ENCODE data around the gene CMIP. TPM values are rescaled to one million over a fixed set of nuclear protein-coding genes. Genes with fewer than 3 reads are reported as not detected.

Gene CMIP
- total RNA-seq, 1 experiment from 2014 or later, result 4.9 TPM

DNA sequence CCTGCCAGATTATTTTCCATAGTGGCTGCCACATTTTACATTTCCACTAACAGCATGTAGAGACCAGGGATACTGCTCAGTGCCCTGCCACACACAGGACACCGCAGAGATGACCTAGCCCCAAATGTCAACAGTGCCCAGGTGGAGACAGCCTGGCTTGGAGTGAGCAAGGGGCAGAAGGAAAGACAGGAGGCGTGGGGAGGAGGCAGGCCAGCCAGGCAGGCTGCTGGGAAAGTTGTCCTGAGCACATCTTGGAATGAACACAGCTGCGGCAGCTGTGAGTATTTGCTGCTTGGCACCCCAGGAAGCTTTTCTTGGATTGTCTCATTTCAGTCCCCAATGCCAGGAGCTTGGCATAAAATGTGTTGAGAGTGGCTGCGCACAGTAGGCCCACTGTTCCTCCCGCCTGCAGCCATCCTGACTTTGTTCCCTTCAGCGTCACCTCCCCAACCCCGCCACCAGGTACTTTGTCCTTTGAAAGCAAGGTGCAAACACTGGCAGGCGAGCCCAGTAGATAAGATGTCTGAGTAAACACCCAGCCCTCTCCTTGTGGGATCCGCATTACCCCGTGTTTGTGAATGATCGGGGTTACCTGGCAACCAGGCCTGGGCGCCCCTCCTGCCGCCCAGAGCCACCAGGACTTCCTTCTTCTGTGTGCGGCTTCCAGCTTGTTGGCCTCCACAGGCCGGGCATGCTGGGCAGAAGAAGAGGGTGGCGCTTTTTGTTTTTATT, 114.0 kb downstream of the CMIP start:
- no peak for DNase-seq (ENCODE audit: extremely low read depth, low read depth)

- DNase-seq (ENCODE audit: extremely low read depth, low read depth), result no peak
These were observed 116.5 kb downstream of the CMIP start for GRCh38 chr16:81560979-81561657.

- DNase-seq (ENCODE audit: extremely low read depth, low read depth), result no peak
These were observed 117.7 kb downstream of the CMIP start for GRCh38 chr16:81562174-81562849.

DNA sequence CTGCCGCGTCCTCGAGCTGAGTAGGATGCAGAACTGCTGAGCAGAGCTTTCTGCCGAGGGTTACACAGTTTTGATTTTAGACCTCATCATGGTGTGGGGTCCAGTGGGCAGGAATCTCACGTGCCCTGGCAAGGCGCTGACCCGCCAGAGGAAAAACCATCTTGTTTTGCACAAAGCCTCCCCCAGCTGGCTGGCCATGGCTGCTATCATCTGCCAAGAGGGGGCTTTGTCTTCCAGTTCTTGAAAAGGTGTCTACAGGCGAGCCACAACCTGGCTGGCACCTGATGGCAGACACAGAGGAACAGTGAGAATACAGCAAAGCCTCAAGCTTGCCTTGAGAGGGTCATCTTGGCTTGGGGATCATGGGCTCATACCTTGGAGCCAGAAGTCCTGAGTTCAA, 118.3 kb downstream of the CMIP start:
- no peak for DNase-seq (ENCODE audit: extremely low read depth, low read depth)

GRCh38 chr16:81564421-81564911, 119.9 kb downstream of the CMIP start:
- DNase-seq (ENCODE audit: extremely low read depth, low read depth), result no peak

DNA sequence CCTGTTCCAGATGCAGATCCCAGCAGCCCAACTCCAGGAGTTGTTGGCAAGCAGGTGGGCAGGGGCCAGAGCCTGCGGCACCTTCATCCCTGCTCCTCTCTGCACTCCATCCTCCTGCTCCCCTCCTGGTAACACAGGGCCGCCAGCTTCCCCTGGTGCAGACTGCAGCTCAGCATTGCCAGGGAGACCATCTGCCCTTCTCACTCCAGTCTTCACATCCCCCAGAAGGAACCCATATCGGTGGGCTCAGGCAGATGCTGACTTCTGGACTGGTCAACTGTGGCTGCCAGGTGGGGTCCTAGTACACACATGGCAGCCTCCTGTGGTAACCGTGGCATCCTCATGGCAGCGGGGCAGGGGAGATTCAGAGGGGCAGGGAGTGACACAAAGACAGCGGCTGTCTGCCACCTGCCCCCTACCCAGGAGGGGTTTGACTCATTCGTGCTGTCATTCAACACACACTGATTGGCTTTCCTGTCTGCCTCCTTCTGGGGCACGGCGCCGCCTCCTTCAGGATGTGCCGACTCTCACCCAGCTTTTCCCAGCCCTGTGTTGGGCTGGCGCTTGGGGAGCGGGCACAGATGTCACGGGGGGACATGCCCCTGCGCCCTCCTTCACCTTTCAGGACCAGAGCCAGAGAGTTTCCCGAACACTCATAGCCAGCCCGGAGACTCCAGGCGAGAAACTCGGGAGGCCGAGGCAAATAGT, 120.9 kb downstream of the CMIP start:
- DNase-seq (ENCODE audit: extremely low read depth, low read depth), result no peak

DNA sequence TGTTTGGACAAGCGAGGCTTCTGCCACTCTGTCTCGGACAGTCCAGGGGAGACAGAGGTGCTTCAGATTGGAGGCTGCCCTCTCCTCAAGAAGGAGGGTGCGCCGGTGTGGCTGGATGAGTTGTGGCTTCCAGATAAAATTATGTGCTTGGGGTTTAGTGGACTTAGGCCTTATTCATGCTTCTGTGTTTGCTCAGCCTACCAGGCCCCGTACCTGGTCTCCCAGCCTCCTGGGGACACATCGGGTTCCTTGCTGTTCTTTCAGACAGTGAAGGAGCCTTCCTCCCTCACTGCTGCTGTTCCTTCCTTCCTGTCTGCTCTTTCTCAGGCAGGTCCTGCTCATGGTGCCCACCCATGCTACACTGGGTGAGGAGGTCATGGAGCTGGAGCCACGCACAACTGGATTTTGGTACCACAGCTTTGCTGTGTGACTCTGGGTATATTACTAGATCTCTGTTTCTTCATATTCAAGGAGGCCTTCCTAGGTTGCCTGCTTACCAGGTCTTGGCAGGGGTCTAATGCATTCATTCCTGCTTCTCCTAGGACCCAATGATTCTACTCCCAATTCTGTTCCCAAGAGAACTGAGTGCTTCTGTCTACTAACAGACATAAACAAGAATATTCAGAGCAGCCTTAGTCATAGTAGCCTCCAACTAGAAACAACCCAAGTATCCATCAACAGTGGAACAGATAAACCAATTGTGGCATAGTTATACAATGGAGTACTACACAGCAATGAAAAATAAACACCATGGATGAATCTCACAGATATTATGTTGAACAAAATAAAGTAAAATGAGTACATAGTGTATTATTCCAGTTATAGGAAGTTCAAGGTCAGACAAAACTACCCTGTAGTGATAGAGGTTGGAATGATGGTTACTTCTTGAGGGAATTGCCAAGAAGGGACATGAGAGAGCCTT, 121.7 kb downstream of the CMIP start:
- no peak for DNase-seq (ENCODE audit: extremely low read depth, low read depth)

DNA sequence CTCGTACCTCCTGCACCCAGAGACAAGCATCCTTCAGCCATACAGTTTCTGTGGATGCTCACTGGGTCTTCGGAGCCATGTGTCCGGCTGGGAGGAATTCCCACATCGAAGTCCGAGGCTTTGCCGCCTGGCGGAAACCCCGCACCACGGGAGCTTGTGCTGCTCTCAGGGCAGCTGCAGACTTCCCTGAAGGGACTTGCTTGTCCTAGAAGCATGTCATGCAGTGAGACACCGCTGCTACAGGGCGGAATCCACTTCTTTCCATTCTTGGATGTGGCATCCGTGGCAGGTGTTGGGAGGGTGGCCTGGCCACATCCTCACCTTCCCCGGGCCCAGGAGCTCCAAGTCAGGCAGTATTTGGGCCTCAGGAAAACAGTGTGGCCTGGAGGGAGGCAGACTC, 122.5 kb downstream of the CMIP start:
- DNase-seq (ENCODE audit: extremely low read depth, low read depth), result no peak

- DNase-seq (ENCODE audit: extremely low read depth, low read depth), result peak; percentile 24
These were observed 123.6 kb downstream of the CMIP start for GRCh38 chr16:81567987-81568748.

- DNase-seq (ENCODE audit: extremely low read depth, low read depth), result no peak
These were observed 124.1 kb downstream of the CMIP start for GRCh38 chr16:81568749-81569087.

DNA sequence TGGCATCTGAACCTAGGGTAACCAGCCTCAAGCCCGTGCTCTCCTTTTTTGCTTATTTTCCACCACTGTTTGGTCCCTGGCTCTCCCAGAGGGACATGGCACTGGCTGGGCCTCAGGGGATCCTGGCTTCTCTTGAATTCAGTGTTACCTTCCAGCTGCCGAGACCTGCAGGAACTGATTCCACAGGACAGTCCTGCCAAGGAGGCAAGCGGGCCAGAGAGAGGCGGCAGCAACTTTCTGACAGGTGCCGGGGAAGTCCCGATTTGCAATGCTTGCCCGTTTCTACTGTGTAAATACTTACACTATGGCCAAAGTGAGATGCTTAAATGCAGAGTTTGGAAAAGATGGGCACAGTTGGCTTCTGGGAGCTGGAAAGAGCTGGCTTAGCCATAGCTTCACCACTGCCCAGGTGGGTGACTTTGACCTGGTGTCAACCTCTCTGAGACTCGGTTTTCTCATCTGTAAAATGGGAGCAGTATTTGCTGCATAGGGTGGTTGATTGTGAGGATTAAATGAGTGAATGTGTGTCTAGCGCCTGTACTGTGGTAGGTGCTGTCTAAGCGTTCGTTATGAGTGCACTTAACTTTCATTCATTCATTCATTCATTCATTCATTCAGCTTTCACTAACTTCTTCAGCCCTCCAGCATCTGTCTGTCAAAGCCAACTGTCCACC, 124.9 kb downstream of the CMIP start:
- DNase-seq (ENCODE audit: extremely low read depth, low read depth), result no peak

DNA sequence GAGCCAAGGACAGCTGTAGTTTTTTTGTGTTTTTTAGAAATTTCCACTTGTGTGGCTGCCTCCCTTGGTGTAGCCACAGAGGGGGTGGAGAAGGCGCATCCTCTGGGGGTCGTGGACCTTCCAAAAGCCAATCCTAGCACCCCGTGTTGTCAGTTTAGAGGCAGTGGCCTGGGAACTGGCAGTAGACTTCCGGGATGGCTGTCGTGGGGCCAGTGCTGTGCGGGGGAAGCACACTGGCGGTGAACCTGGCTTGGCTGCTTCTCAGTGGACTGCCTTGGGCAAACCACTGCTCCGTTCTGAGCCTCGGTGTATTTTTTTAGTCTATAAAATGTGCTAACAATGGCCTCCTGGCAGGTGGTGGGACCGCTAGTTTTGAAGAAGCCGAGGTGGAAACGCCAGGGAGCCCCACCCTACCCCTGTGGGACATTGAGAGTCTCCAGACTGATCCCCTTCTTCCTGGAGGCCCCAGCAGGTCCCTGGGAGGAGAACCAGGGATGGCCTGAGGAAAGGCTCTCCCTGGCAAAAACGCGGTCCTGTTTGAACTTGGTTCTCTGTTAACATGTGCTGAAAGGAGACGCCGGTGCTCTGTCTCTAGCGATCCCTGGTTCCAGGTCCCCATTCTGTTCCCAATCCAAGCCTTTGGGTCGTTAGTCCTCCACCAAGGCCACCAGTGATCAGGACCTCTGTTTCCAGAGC, 125.7 kb downstream of the CMIP start:
- no peak for DNase-seq (ENCODE audit: extremely low read depth, low read depth)

DNA sequence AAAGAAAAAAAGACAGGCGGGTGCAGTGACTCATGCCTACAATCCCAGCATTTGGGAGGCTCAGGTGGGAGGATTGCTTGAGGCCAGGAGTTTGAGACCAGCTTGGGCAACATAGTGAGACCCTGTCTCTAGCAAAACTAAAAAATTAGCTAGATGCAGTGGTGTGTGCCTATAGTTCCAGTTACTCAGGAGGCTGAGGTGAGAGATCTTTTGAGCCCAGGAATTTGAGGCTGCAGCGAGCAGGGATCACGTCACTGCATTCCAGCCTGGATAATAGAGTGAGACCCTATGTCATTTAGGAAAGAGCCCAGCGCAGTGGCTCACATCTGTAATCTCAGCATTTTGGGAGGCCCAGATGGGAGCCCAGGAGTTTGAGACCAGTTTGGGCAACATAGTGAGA, 126.6 kb downstream of the CMIP start:
- no peak for DNase-seq (ENCODE audit: extremely low read depth, low read depth)

DNA sequence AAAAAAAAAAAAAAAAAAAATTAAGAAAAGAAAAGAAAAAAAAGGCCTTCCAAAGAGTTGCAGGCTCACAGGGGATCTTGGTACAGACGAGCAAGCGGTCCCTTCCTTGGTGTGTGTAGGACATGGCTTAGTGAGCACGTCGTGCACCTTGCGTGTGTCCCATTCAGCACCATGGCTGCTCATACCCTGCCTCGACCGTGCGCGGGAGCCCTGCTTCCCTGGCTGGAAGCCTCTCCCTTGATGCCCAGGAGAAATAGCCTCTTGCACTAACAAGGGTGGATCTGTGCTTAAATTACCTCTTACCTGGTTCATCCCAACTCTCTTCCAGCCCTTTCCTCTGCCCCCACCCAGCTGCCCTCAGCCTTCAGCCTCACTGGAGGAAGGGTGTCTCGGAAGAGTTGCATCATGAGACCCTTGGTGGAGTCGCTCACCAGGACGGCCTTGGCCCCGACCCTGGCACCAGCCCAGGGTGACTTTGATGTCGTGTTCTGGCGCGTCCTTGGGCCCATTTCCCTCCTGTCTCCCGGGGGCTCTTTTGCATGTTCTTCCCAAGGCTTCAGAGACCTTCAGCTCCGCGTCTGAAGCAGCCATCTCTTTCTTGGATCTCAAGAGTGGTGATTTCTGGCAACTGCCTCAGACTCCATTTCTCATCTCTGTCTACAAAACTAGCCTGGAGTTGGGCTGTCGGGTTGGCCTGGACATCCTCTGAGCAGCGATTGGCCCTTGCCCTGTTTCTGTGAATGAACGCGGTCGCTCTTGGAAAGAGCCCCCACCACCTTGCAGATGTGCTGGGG, 127.2 kb downstream of the CMIP start:
- DNase-seq (ENCODE audit: extremely low read depth, low read depth), result no peak

DNA sequence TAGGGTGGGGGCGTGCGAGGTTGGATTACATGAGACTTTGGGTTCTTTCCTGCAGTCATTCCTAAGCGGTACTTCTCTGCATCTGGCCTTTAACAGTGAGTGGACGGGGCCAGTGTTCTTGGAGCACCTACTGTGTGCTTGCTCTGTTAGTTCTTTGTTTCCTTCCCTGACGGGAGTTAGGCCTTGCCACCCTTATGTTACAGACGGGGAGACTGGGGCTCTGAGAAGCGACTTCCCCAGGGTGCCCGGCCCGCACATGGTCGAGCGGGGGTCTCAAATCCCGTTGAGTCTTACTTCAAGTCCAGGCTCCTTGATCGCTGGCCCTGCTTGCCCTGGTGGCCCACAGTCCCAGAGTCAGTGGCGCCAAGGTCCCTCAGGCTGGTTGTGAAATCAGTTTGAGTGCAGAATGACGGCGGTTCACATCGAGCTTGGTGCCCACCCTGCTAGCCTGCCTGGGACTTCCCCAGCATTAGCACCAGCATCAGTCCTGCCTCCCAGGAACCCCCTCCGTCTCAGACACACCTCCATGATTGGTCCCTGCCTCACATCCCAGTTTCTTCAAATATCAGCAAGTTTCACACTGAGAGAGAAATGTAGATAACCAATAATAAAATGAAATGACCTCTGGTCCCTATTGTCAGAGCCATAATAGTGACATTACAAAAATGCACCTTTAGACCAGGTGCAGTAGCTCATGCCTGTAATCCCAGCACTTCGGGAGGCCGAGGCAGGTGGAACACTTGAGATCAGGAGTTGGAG, 128.0 kb downstream of the CMIP start:
- no peak for DNase-seq (ENCODE audit: extremely low read depth, low read depth)

DNA sequence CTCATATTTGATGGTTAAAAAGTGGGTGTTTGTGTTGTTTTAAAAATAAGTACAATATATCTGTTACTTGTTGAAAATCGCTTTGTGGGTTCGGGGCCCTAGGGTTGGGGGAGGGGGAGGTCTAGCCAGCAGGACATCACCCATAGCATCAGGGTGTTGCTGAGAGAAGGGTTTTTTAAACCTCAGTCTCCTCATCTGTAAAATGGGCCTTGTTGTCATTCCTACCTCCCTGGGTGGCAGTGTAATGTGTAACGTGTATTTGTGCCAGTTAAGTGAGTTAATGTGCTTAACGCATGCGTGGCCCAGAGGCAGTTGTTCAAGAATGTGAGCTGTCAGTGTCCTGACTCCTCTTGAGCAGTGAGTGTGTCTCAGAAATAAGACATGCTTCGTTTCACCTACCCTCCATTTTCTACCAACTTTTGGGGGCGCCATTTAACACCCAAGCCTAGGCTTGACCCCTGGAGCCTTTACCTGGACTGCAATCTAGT, 129.0 kb downstream of the CMIP start:
- no peak for DNase-seq (ENCODE audit: extremely low read depth, low read depth)

Data from NCI-H460 (cell line).